Measurements from ENCODE around the gene ANKH. TPM values are rescaled to one million over a fixed set of nuclear protein-coding genes. Genes with fewer than 3 reads are reported as not detected.
"Not testable (repeated sequence)": the region's sequence is repeated elsewhere in the genome, so short reads cannot be mapped to it uniquely, and the experiment has no call there.

Gene ANKH
- total and polyA plus RNA-seq, 10 of the 15 experiments (the other 5 are each of a cell fraction or from before 2014, with no cell fraction given): 2.1 to 43.9 (median 14.4) TPM

- no peak for ATAC-seq
- WGBS (ENCODE audit: insufficient coverage, insufficient replicate concordance, low lambda C conversion rate, missing lambda C conversion rate): 35% methylated on average over 3 of the region's 3 CpGs
These were observed 69.8 kb downstream of the ANKH start for GRCh38 chr5:14801792-14802191.

GRCh38 chr5:14797385-14797784 is 74.2 kb downstream of the ANKH start:
- H3K27ac ChIP-seq (ENCODE audit: control insufficient read depth, insufficient read depth); SMC1A ChIA-PET (ENCODE audit: uncharacterized antibody, unreplicated experiment); H3K4me2 ChIP-seq (ENCODE audit: control insufficient read depth, insufficient read depth); FAIRE-seq; BruUV-seq (replicated peaks); in situ Hi-C loops (cut with MboI); H3K4me1 ChIP-seq (ENCODE audit: control insufficient read depth, insufficient read depth, low read length); POLR2A ChIA-PET; H3K79me2 ChIP-seq (ENCODE audit: control insufficient read depth, insufficient read depth, low read length); H3K36me3 ChIP-seq (ENCODE audit: control insufficient read depth in 2 of 2, insufficient read depth in 2 of 2, low read length in 1 of 2); RAD21 ChIA-PET (ENCODE audit: unreplicated experiment); CTCF ChIA-PET; H3K9ac ChIP-seq (ENCODE audit: control insufficient read depth, insufficient read depth, low read length); DNase-seq (ENCODE audit: low read depth, low spot score); H3K27me3 ChIP-seq (replicated peaks in 1 of 2; ENCODE audit: control insufficient read depth in 2 of 2, insufficient read depth in 2 of 2, low read length in 1 of 2); intact Hi-C loops (cut with micrococcal nuclease; ENCODE audit: unreplicated experiment); H3K4me3 ChIP-seq; H2AFZ ChIP-seq (ENCODE audit: control insufficient read depth, low read depth, low read length); H3K9me3 ChIP-seq (replicated peaks; ENCODE audit: control insufficient read depth, insufficient read depth, low read length); ATAC-seq; H4K20me1 ChIP-seq (ENCODE audit: control insufficient read depth, insufficient read depth): not testable (repeated sequence)
- 94% methylated on average over 4 of the region's 4 CpGs for WGBS (ENCODE audit: insufficient coverage, insufficient replicate concordance, low lambda C conversion rate, missing lambda C conversion rate)

More at GRCh38 chr5:14801792-14802191, 69.8 kb downstream of the ANKH start:
- Histone ChIP-seq H3K9ac (ENCODE audit: control insufficient read depth, insufficient read depth, low read length) (no peak overlapping the region), H3K27me3 (replicated peaks in 1 of 2; ENCODE audit: control insufficient read depth in 2 of 2, insufficient read depth in 2 of 2, low read length in 1 of 2) (no peaks in the 10 kb centered on the region), H3K36me3 (ENCODE audit: control insufficient read depth in 2 of 2, insufficient read depth in 2 of 2, low read length in 1 of 2) (no peaks in the 10 kb centered on the region), H3K4me2 (ENCODE audit: control insufficient read depth, insufficient read depth) (no peak overlapping the region), H4K20me1 (ENCODE audit: control insufficient read depth, insufficient read depth) (no peaks in the 10 kb centered on the region), H3K4me1 (ENCODE audit: control insufficient read depth, insufficient read depth, low read length) (no peaks in the 10 kb centered on the region), H3K4me3 (no peak overlapping the region), H2AFZ (ENCODE audit: control insufficient read depth, low read depth, low read length) (no peak overlapping the region), H3K79me2 (ENCODE audit: control insufficient read depth, insufficient read depth, low read length) (no peaks in the 10 kb centered on the region), H3K27ac (ENCODE audit: control insufficient read depth, insufficient read depth) (no peak overlapping the region), H3K9me3 (replicated peaks; ENCODE audit: control insufficient read depth, insufficient read depth, low read length) (no peaks in the 10 kb centered on the region)
- DNase-seq (ENCODE audit: low read depth, low spot score) (no peak), FAIRE-seq (no peak)
- RAD21 ChIA-PET (ENCODE audit: unreplicated experiment): no interaction called here
- BruUV-seq (replicated peaks): no TSS peak
- POLR2A ChIA-PET: no interaction called here
- in situ Hi-C loops (cut with MboI): no loop called here
- CTCF ChIA-PET: no interaction called here
- SMC1A ChIA-PET (ENCODE audit: uncharacterized antibody, unreplicated experiment): no interaction called here
- TF ChIP-seq CHD4 (IDR thresholded peaks at IDR 0.05) (no peak), JUND (IDR thresholded peaks at IDR 0.05; ENCODE audit: low read depth, low read length) (no peak), IRF3 (IDR thresholded peaks at IDR 0.05) (no peak), TCF12 (IDR thresholded peaks at IDR 0.05; ENCODE audit: low read depth, low read length) (no peak), RB1 (IDR thresholded peaks at IDR 0.05; ENCODE audit: borderline replicate concordance) (no peak), NR2C1 (IDR thresholded peaks at IDR 0.05) (no peak), TAF1 (IDR thresholded peaks at IDR 0.05; ENCODE audit: borderline replicate concordance, low read depth, low read length) (no peak), PKNOX1 (IDR thresholded peaks at IDR 0.05) (no peak)
- intact Hi-C loops (cut with micrococcal nuclease; ENCODE audit: unreplicated experiment): no loop called here

All from GM12878 (cell line).